ENCODE data around the gene SLC16A10.

- TF ChIP-seq CTCF (IDR thresholded peaks at IDR 0.05; ENCODE audit: low read depth, low read length) (no peak), EZH2phosphoT487 (IDR thresholded peaks at IDR 0.05; ENCODE audit: low read depth) (no peak)
Measured at GRCh38 chr6:111230351-111231089, 143.2 kb downstream of the SLC16A10 start.
